GM21529 (cell line): ENCODE data around the gene COLEC12.

Experiments used
- ATAC-seq: cut with Tn5 transposase; IDR thresholded peaks from one replicate; pipeline ENCODE4 v1.9.1; 2021; ENCODE audit not compliant: unreplicated experiment

COLEC12 gene

GRCh38 chr18:363301-364085 lies 137.0 kb downstream of the COLEC12 start:
- ATAC-seq, result no peak

- ATAC-seq, result no peak
These were observed 137.9 kb downstream of the COLEC12 start for GRCh38 chr18:362311-363290.

GRCh38 chr18:361941-362310 lies 138.6 kb downstream of the COLEC12 start:
- no peak for ATAC-seq

GRCh38 chr18:361100-361732 lies 139.3 kb downstream of the COLEC12 start:
- ATAC-seq, result no peak

- ATAC-seq, result no peak
These were observed 139.8 kb downstream of the COLEC12 start for GRCh38 chr18:360676-361075.

- no peak for ATAC-seq
These were observed 143.7 kb downstream of the COLEC12 start for GRCh38 chr18:356778-357177.

GRCh38 chr18:355678-356077 lies 144.8 kb downstream of the COLEC12 start:
- no peak for ATAC-seq

GRCh38 chr18:354471-354870 lies 146.0 kb downstream of the COLEC12 start:
- no peak for ATAC-seq

GRCh38 chr18:354003-354402 lies 146.5 kb downstream of the COLEC12 start:
- ATAC-seq, result no peak

GRCh38 chr18:352438-352837 lies 148.1 kb downstream of the COLEC12 start:
- ATAC-seq, result no peak

GRCh38 chr18:350953-351572 lies 149.4 kb downstream of the COLEC12 start:
- no peak for ATAC-seq

- ATAC-seq, result no peak
These were observed 153.9 kb downstream of the COLEC12 start for GRCh38 chr18:346600-346999.

- ATAC-seq, result no peak
These were observed 159.4 kb downstream of the COLEC12 start for GRCh38 chr18:341102-341501.

GRCh38 chr18:340044-340443 lies 160.5 kb downstream of the COLEC12 start:
- ATAC-seq, result no peak

GRCh38 chr18:339200-339599 lies 161.3 kb downstream of the COLEC12 start:
- no peak for ATAC-seq

- ATAC-seq, result no peak
These were observed 163.8 kb downstream of the COLEC12 start for GRCh38 chr18:336713-337112.

GRCh38 chr18:335733-336132 lies 164.8 kb downstream of the COLEC12 start:
- ATAC-seq, result no peak

- no peak for ATAC-seq
These were observed 165.8 kb downstream of the COLEC12 start for GRCh38 chr18:334575-335132.

GRCh38 chr18:332721-333510 lies 167.6 kb downstream of the COLEC12 start:
- ATAC-seq, result no peak

GRCh38 chr18:332007-332406 lies 168.5 kb downstream of the COLEC12 start:
- ATAC-seq, result no peak
